K562 (cell line): ENCODE results near the gene CHIC2. TPM values are rescaled to one million over a fixed set of nuclear protein-coding genes. Genes with fewer than 3 reads are reported as not detected.

ENCODE experiments used
- ATAC-seq: fragments of 200-7000 bp; cut with Tn5 transposase; 3 replicates; pipeline ENCODE4 v1.9.1; 2020; ENCODE audit warnings: moderate library complexity
- BruUV-seq: library from RNA; stranded (reverse); fragments of 400-500 nt; replicated peaks from 2 replicates; lab custom pipeline; 2021; lab: Mats Ljungman, UMichigan
- CTCF ChIA-PET: fragments of 300-600 bp; formaldehyde crosslinking; extraction: SDS; loops from one replicate; lab custom pipeline; 2021; ENCODE audit warnings: low intra/inter-chr PET ratio; lab: Yijun Ruan, JAX
- POLR2A ChIA-PET: fragments of 300-600, 350-650 bp; sonication (Branson Sonifier 250); formaldehyde crosslinking; extraction: SDS; loops from one replicate; lab custom pipeline; 2021; ENCODE audit warnings: antibody characterized with exemption, inconsistent platforms; lab: Yijun Ruan, JAX
- DNase-seq, 4 experiments: peaks; one replicate each; pipeline versions ENCODE4 v3.0.0 to v3.0.0-alpha.2; 2011 to 2018; ENCODE audit warnings: low spot score in 3 of 4, mixed read lengths in 3 of 4; ENCODE audit errors: extremely low read depth in 1 of 4
- FAIRE-seq: peaks from 2 replicates; lab custom pipeline; 2011; peaks lifted over from hg19 to GRCh38; lab: Jason Lieb, UNC
- H2AFZ ChIP-seq: 2 replicates; pipeline ENCODE4 v1.6.0; 2011; ENCODE audit warnings: low read depth, low read length, control low read depth, inconsistent platforms
- H3K27ac ChIP-seq: fragments of 200-600 bp; 3 replicates; pipeline ENCODE4 v1.8.0; 2011; ENCODE audit warnings: low read depth, mild to moderate bottlenecking, control low read depth, inconsistent platforms, low read length, moderate library complexity, mixed read lengths; ENCODE audit errors: extremely low read depth
- H3K27me3 ChIP-seq, 2 experiments: fragments of 300-600 bp in 1 of 2; 2 replicates in 1 of 2; 3 replicates in 1 of 2; pipeline versions ENCODE4 v1.6.0 to v1.8.0; 2011; ENCODE audit warnings: inconsistent platforms in 2 of 2, low read length in 2 of 2, mild to moderate bottlenecking in 1 of 2, mixed read lengths in 1 of 2, moderate library complexity in 1 of 2; ENCODE audit not compliant: control insufficient read depth in 2 of 2, insufficient read depth in 2 of 2
- H3K36me3 ChIP-seq: fragments of 300-600 bp; 3 replicates; pipeline ENCODE4 v1.8.0; 2011; ENCODE audit warnings: mild to moderate bottlenecking, low read length, inconsistent platforms; ENCODE audit not compliant: control insufficient read depth, insufficient read depth
- H3K4me1 ChIP-seq, 2 experiments: fragments of 200-600 bp in 1 of 2; replicated peaks in 1 of 2; 2 replicates in 1 of 2; 3 replicates in 1 of 2; pipeline versions ENCODE4 v1.5.1 to v1.8.0; 2011; ENCODE audit warnings: inconsistent platforms in 2 of 2, low read length in 2 of 2, mild to moderate bottlenecking in 1 of 2, mixed read lengths in 1 of 2, moderate library complexity in 1 of 2; ENCODE audit not compliant: control insufficient read depth in 2 of 2, insufficient read depth in 2 of 2
- H3K4me2 ChIP-seq: 2 replicates; pipeline ENCODE4 v1.6.1; 2011; ENCODE audit warnings: low read length, control low read depth, inconsistent platforms, mixed read lengths; ENCODE audit not compliant: insufficient read depth
- H3K4me3 ChIP-seq: fragments of 200-600 bp; sonication (generic), shearing (Covaris generic); 2 replicates; pipeline ENCODE4 v1.5.1; 2016; ENCODE audit warnings: control low read depth, inconsistent platforms
- H3K79me2 ChIP-seq: fragments of 200-600 bp; 3 replicates; pipeline ENCODE4 v1.8.0; 2011; ENCODE audit warnings: low read length, inconsistent platforms; ENCODE audit not compliant: control insufficient read depth, insufficient read depth
- H3K9ac ChIP-seq, 2 experiments: 2 replicates each; pipeline versions ENCODE4 v1.6.0 to v1.6.1; 2011; ENCODE audit warnings: low read depth in 2 of 2, low read length in 2 of 2, control low read depth in 1 of 2, inconsistent platforms in 1 of 2, mild to moderate bottlenecking in 1 of 2, mixed read lengths in 1 of 2; ENCODE audit not compliant: insufficient read depth in 1 of 2
- H3K9me1 ChIP-seq: one replicate; pipeline ENCODE4 v1.6.0; 2011; ENCODE audit warnings: inconsistent platforms, mild to moderate bottlenecking, low read length, moderate library complexity; ENCODE audit not compliant: control insufficient read depth, insufficient read depth
- H3K9me3 ChIP-seq: replicated peaks from 2 replicates; pipeline ENCODE4 v1.5.1; 2011; ENCODE audit warnings: low read depth, low read length, inconsistent platforms; ENCODE audit not compliant: control insufficient read depth, insufficient read depth
- H4K20me1 ChIP-seq: replicated peaks from 2 replicates; pipeline ENCODE4 v1.6.1; 2011; ENCODE audit warnings: low read length, inconsistent platforms, mixed read lengths; ENCODE audit not compliant: control insufficient read depth, insufficient read depth
- CBX2 ChIP-seq: fragments of 200-600 bp; sonication (generic); IDR thresholded peaks from one replicate; pipeline ENCODE4 v1.6.1; 2012; ENCODE audit warnings: mild to moderate bottlenecking, low read length, inconsistent platforms; ENCODE audit not compliant: insufficient read depth, poor library complexity, severe bottlenecking
- KAT7 ChIP-seq: sonication (generic); formaldehyde crosslinking; IDR thresholded peaks from 2 replicates; pipeline ENCODE4 v1.8.0; 2022; ENCODE audit warnings: missing genetic modification reagents, mild to moderate bottlenecking, borderline replicate concordance
- LEF1 ChIP-seq: fragments of 450-650 bp; IDR thresholded peaks from 2 replicates; pipeline ENCODE4 v1.6.1; 2016; ENCODE audit warnings: mild to moderate bottlenecking
- MCM7 ChIP-seq, 2 experiments: fragments of 450-650 bp; IDR thresholded peaks; 2 replicates each; pipeline ENCODE4 v1.6.1; 2016 to 2018
- PHTF2 ChIP-seq: fragments of 250-450 bp; sonication (Bioruptor Pico); IDR thresholded peaks from 2 replicates; pipeline ENCODE4 v1.5.0; 2021; ENCODE audit warnings: mild to moderate bottlenecking
- TBP ChIP-seq: optimal IDR thresholded peaks from 2 replicates; pipeline ENCODE3; 2011; ENCODE audit warnings: low read depth, low read length, improper control_type of control experiment
- WGBS: fragments of 100-300 bp; shearing (Covaris generic); methylation state at CpG from one replicate; pipeline ENCODE4 v1.1.6; 2016; ENCODE audit warnings: low coverage, mixed read lengths; ENCODE audit not compliant: insufficient coverage; ENCODE audit errors: missing lambda C conversion rate; 5-methylcytosine and 5-hydroxymethylcytosine counted together
- in situ Hi-C: fragments of 300-500 bp; cut with MboI; formaldehyde crosslinking; loops from 4 replicates; pipeline ENCODE4 v1.15.0; 2018; ENCODE audit warnings: inconsistent platforms, mixed read lengths
- intact Hi-C: fragments of 100-400 bp; cut with micrococcal nuclease; formaldehyde crosslinking; loops from 2 replicates; pipeline ENCODE4 v1.14.2; 2022
- polyA plus RNA-seq, 8 experiments: library from polyadenylated mRNA; depleted of rRNA in 4 of 8; stranded (reverse) in 5 of 8; unstranded in 3 of 8; fragments of >200 nt; fragmentation: Nextera tagmentation in 2 of 8; fragmentation: Illumina TruSeq in 1 of 8; extraction: Ambion mirVana in 2 of 8; extraction: Trizol in 1 of 8; gene quantifications; 2 replicates each; pipeline versions ENCODE4 v1.2.1 to v1.2.3, GENCODE V29; 2011 to 2014; ENCODE audit warnings: inconsistent platforms in 1 of 8, missing spikeins in 1 of 8
- total RNA-seq, 7 experiments: library from RNA; depleted of rRNA in 6 of 7; stranded (reverse); fragments of >200 nt in 6 of 7; fragmentation: Illumina TruSeq in 2 of 7; extraction: Trizol in 2 of 7; gene quantifications; 2 replicates each; pipeline versions ENCODE4 v1.2.1 to v1.2.3, GENCODE V29; 2011 to 2021; ENCODE audit warnings: low replicate concordance in 1 of 7

CHIC2 gene
- total and polyA plus RNA-seq, 9 of the 15 experiments (the other 6 are each of a cell fraction or from before 2014, with no cell fraction given): 0.89 to 25.1 (median 12.1) TPM

DNA sequence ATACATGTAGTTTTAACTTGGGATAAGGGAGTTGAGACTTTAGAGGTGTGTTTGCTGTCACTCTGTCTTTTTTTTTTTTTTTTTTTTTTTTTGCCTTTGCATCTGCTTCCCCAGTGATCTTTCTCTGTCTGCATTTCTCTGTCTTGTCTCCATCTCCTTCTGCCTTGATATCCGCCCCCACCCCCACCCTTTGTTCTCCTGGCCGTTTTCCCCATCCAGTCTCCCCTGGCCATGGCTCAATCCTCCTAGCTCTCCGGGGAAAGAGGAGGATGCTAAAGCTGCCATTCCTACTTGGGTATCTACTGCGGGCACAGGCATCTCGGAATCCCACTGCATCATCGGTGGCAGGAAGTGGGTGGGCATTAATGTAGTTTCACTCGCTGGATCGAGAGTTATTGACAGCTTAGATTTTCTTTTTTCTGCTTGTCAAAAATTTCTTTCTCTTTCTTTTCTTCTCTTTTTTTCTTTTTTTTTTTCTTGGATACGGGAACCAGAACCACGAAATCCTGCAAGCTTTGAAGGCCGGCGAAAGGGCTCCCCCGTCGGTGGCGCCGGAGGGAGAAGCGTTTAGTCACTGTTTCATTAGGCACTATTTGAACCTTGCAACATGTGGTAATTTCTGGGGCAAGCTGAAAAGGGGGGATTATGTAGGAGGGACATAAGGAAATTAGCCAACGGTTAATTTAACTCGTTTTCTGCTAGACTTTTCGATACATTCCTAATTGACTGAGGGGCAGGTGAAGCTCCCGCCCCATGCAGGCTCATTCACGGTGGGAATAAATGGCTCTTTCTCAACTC is 43.7 kb upstream of the CHIC2 start:
- FAIRE-seq: no peak
- ChIA-PET POLR2A (interaction anchor here (0.6 kb wide), 1 partner anchor 1479 kb away, joined by 3 read pairs; no protein-coding TSS in a partner anchor), CTCF (no interaction called here)
- no peak for ATAC-seq
- H3K36me3 ChIP-seq: no peaks in the 10 kb centered on the region
- H3K27ac ChIP-seq: no peak overlapping the region
- no peak overlapping the region for H3K4me2 ChIP-seq
- 4% methylated on average over 20 of the region's 22 CpGs for WGBS
- no TSS peak for BruUV-seq
- peaks cover 0 to 16% of the 10 kb centered on the region in 2 experiments; a peak in 1 of 5 replicates for H3K4me1 ChIP-seq
- DNase-seq: no peak
- H3K9ac ChIP-seq: no peak overlapping the region
- no peaks in the 10 kb centered on the region for H3K79me2 ChIP-seq
- H2AFZ ChIP-seq: no peak overlapping the region
- H3K4me3 ChIP-seq: no peak overlapping the region
- peaks cover 39 to 51% of the 10 kb centered on the region in 2 experiments for H3K27me3 ChIP-seq
- intact Hi-C loops (no loop called here), in situ Hi-C loops (no loop called here)
- H3K9me1 ChIP-seq: no peaks in the 10 kb centered on the region
- H4K20me1 ChIP-seq: no peaks in the 10 kb centered on the region
- no peaks in the 10 kb centered on the region for H3K9me3 ChIP-seq
- TF ChIP-seq KAT7 (CRISPR knock-in tag) (no peak), PHTF2 (CRISPR knock-in tag) (no peak), LEF1 (no peak), CBX2 (no peak), TBP (no peak), MCM7 (IDR thresholded peaks at IDR 0.05) (no peak)
